HG03060 (cell line): ENCODE measurements around the gene PACS1.

Source experiments
- ATAC-seq: cut with Tn5 transposase; IDR thresholded peaks from one replicate; pipeline ENCODE4 v1.9.1; 2021; ENCODE audit warnings: low read depth, moderate number of reproducible peaks; ENCODE audit not compliant: unreplicated experiment

Gene PACS1

DNA sequence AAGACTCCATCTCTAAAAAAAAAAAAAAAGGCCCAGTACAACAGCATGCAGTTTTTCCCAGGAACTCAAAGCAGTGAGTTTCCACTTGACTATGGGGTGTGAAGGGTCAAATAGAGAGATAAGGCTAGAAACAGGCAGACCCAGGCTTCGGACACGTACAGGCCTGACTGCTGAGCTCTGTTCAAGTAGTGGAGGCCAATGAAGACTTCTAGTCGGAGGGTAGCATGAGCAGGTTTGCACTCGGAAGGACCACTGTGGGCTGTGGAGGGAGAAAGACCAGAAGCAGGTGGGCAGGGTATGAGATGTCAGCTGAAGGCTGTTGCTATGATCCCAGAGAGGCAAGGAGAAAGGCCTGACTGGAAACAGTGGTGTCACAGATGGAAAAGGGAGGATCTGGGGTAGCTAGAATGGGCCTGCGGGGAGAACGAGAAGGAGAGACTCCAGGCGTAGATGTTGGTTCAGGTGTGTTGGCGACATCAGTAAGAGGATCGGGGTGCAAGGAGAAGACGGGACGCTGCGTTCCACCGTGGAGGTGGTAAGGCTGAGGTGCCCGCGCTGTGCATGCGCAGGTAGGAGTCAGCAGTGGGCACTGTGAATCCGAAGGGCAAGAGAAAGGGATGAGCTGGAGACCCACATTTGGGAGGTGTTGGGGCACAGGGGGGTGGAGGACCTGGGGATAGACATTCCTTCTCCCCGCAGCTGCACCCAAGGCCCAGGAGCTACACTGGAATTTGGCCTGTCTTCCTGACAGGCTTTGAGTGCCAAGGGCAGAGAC lies 149.0 kb downstream of the PACS1 start:
- ATAC-seq, result no peak

DNA sequence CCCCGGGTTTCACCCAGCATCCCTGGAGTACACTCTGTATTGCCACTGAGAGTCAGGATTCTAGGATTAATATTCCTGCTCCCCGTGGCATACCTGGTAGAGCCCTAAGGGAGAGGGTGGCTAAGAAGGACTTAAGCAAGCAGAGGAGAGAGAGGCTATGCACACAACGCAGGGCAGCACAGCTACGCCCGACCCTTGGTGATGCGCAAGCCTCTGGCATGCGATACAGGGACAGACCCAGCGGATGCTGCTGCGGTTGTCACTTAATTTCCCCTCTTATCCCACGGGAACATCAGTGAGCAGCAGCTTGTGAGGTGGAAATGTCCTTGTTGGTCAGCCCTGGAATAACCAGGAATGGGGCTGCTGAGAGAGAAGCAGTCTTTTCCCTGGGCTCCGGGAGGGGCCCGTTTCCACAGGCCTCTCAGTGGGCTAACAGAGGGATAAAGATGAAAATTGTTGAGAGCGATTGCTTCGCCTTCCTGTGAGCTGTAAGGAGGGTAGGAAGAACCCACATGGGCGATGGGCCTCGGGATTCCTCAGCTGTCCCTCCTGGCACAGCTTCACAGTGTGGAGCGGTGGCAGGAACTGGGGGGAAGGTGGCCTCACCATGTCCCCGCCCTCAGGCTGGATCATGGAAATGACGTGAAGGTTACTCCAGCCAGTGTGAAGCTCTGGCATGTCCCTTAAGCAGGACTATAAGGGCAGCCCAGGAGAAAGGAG lies 149.9 kb downstream of the PACS1 start:
- ATAC-seq, result no peak

- no peak for ATAC-seq
Observed at GRCh38 chr11:66220566-66220935, 150.5 kb downstream of the PACS1 start.

DNA sequence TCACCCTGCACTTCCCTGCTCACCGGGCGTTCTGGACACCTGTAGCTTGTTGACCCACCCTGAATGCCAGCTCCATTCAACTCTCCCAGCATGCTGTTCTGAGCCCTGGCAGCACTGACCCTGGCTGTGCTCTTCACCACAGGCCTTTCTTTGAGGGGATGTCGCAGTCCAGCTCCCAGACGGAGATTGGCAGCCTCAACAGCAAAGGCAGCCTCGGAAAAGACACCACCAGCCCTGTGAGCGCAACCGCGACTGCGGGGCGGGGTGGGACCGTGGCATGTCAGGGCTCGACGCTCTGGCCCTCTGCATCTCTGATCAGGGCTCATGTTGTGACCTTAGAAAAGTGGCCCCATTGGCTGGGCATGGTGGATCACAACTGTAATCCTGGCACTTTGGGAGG lies 150.9 kb downstream of the PACS1 start:
- no peak for ATAC-seq

GRCh38 chr11:66221726-66222236 lies 151.7 kb downstream of the PACS1 start:
- no peak for ATAC-seq

GRCh38 chr11:66222358-66223149 lies 152.5 kb downstream of the PACS1 start:
- ATAC-seq, result peak; percentile 69

DNA sequence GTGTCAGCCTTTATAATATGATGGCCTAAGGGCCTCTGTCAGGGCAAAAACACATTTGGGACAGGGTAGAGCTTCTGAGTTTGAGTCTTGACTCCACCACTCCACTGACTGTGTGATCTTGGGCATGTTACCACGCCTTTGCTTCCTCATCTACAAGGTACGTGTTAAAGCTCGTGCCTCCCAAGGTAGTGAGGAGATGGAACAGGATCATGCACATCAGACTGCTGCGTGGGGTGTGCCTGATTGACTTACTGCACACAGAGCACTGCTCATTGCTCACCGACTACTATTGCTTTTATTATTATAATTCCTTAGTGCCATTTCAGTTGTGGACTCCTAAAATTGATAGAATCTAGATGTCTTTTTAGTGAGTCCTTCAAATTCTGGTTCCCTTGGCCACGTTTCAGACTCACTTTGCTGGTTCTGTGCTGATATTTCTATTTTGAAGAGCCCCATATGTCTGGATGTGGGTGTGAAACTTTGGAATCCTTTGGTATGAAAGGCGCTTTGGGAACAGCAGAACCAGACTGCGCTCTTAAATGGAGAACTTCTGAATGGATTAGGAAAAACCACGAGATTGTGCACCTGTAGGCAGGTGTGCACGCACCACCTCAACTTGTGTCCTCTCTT lies 154.3 kb downstream of the PACS1 start:
- no peak for ATAC-seq

DNA sequence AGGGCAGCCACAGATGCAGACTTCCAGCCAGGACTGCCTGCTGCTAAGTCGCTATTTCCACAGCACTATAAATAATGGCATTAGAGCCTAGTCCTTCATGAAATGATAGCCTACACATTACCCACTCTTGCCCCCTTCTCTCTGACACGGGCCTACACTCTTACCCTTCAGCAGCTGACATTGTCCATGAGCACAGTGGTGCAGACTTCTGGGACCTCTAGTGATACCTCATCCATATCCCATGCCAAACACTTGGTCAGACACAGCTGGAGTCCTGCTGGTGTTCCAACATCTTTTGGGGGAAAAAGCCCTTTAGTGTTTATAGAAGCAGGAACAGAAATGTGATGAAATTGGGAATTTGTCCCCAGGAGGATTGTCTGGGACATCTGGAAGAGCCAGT lies 155.0 kb downstream of the PACS1 start:
- ATAC-seq, result no peak

- ATAC-seq, result no peak
Observed at GRCh38 chr11:66226101-66226500, 156.0 kb downstream of the PACS1 start.

DNA sequence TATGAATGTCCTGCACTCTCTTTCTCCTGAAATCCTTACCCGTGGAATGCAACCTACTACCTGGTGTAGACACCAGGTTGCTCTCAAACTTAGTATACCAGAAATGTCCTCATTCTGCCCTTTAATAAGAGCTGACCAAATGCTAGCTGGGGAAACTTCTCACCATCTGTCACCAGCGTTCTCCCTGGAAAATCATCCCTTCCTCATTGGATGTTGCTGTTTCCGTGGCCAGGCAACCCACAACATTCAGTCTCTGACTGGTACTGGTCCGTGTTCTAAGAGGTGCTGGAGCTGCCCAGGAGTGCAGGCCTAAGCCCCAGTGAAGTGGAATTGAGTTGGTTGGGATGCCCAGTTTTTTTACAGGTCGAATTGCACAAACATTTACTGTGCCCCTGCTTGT lies 157.6 kb downstream of the PACS1 start:
- ATAC-seq, result no peak

GRCh38 chr11:66228521-66228920 lies 158.4 kb downstream of the PACS1 start:
- no peak for ATAC-seq

DNA sequence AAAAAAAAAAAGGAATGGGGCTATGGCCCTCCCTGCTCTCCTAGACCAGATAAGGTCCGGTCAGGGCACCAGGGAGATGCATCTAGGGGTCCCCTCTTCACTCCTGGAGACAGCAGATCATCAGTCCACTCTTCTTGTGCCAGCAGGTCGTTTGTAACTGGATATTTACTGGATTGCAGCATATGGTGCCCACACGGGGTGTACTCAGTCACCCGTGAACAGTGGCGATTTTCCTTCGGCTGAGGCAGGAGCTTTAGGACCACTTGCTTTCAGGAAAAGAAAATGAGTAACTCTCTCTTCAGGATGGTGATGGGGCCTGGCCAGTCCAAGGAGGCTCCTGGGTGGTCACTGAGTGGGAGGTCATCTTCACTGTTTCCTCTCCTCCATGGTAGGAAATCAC lies 160.1 kb downstream of the PACS1 start:
- no peak for ATAC-seq

DNA sequence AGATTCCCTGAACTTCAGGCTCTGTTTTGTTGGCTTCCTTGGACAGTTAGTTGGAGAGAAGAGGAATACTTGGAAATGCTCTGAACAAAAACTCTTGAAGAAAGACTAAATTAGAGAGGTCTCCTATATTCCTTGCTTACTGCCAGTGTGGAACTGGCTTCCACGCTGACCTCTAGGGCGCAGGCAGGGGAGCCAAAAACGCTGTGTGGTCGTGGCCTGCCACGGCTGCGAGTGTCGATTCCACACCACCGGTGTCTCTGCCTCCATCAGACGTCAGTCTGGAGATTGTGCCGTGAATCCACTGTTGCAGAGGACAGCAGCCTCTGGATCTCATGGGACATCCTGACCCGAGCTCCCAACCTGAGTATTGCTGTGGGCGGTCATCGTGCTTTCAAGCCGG lies 160.9 kb downstream of the PACS1 start:
- no peak for ATAC-seq

DNA sequence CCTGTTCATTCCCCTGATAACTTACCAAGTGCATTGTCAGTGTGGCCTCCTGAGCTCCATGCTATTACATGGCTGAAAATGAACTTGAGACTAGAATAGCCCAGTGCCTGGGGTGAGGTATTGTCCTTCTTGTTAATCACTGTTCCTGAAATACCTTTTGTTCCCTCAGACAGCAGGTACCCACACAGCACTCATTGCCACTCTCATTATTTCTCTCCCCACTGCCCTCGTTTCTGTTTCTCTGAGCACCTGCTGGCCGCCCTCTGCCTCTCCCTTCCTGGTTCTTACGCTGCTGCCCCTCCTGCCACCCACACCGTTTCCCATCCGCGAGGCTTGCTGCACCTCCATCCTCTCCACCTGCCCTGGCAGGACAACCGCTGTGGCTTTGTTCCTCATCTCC lies 161.5 kb downstream of the PACS1 start:
- no peak for ATAC-seq

- ATAC-seq, result no peak
Observed at GRCh38 chr11:66232769-66233168, 162.7 kb downstream of the PACS1 start.

- no peak for ATAC-seq
Observed at GRCh38 chr11:66233301-66233700, 163.2 kb downstream of the PACS1 start.

DNA sequence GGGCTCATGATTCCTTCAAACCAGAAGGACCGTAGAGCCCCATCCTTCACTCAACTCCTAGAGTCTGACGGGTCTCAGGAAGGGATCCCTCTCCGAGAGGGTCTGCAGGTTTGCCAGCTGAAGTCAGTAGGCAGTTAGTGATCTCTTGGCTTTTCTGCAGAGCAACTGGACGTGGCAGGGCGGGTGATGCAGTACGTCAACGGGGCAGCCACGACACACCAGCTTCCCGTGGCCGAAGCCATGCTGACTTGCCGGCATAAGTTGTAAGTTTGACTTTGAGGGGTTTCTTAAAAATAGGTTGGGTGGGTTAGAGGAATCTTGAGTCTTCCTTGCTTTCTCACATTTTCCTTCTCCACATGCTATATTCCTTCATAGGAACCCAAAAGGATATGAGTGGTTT lies 165.1 kb downstream of the PACS1 start:
- no peak for ATAC-seq

GRCh38 chr11:66237867-66238266 lies 167.8 kb downstream of the PACS1 start:
- ATAC-seq, result no peak

DNA sequence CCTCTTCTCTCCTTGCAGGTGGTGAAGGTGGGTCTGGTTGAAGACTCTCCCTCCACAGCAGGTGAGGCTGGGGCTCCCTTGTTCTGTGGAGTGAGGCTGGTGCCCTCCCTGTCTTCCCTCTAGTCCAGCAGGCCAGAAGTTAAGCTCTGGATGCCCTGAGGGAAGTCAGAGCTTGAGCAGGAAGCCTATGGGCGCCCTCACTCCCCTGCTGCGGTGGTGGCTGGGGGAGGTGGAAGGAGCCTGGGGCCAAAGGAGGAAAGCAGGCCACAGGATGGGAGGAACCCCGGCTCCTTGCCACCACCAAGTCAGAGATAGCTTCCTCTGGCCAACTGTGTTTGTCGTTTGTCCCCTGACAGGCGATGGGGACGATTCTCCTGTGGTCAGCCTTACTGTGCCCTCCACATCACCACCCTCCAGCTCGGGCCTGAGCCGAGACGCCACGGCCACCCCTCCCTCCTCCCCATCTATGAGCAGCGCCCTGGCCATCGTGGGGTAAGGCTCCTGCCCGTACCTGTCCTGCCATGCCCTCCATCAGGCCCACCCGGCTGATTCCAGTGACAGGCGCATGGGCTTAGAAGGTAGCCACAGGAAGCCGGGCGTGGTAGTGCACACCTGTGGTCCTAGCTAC lies 168.8 kb downstream of the PACS1 start:
- ATAC-seq, result no peak

GRCh38 chr11:66239511-66239910 lies 169.4 kb downstream of the PACS1 start:
- ATAC-seq, result no peak
